HG02938 (cell line): ENCODE results near the gene C9orf153.
"Not testable (repeated sequence)": the region's sequence is repeated elsewhere in the genome, so short reads cannot be mapped to it uniquely, and the experiment has no call there.

Source experiments
- ATAC-seq: cut with Tn5 transposase; IDR thresholded peaks from one replicate; pipeline ENCODE4 v1.9.1; 2021; ENCODE audit warnings: mild to moderate bottlenecking, moderate library complexity; ENCODE audit not compliant: unreplicated experiment

Gene C9orf153

GRCh38 chr9:86193088-86193487 is 66.4 kb downstream of the C9orf153 start:
- no peak for ATAC-seq

- ATAC-seq = not testable (repeated sequence)
These were observed 68.8 kb downstream of the C9orf153 start for GRCh38 chr9:86190700-86191099.

- no peak for ATAC-seq
These were observed 72.3 kb downstream of the C9orf153 start for GRCh38 chr9:86187121-86187520.

GRCh38 chr9:86186696-86187095 is 72.8 kb downstream of the C9orf153 start:
- ATAC-seq = no peak

- ATAC-seq = no peak
These were observed 73.6 kb downstream of the C9orf153 start for GRCh38 chr9:86185872-86186271.

GRCh38 chr9:86184138-86184524 is 75.3 kb downstream of the C9orf153 start:
- no peak for ATAC-seq

DNA sequence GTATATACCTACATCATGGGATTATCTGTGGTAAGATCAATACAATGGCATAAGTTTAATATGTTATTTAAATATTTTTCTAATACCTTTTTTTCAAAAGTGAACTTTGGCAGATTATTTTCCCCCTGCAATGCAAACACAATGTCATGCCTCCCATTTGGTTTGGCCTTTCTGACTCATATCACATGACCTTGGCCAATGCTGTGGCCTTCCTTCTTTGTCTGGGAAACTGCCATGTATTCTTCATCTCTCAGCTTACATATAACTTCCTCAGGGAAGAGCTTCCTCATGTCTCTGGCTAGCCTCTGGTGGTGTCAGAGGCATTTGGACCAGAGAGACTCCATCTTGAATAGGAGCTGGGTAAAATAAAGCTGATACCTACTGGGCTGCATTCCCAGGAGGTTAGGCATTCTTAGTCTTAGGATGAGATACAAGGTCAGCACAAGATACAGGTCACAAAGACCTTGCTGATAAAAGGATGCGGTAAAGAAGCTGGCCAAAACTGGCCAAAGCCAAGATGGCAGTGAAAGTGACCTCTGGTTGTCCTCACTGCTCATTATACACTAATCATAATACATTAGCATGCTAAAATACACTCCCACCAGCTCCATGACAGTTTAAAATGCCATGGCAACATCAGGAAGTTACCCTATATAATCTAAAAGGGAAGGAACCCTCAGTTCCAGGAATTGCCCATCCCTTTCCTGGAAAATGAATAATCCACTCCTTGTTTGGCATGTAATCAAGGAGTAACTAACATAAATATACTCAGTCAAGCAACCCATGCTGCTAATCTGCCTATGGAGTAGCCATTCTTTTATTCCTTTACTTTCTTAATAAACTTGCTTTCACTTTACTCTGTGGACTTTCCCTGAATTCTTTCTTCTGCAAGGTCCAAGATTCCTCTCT is 76.0 kb downstream of the C9orf153 start:
- no peak for ATAC-seq

DNA sequence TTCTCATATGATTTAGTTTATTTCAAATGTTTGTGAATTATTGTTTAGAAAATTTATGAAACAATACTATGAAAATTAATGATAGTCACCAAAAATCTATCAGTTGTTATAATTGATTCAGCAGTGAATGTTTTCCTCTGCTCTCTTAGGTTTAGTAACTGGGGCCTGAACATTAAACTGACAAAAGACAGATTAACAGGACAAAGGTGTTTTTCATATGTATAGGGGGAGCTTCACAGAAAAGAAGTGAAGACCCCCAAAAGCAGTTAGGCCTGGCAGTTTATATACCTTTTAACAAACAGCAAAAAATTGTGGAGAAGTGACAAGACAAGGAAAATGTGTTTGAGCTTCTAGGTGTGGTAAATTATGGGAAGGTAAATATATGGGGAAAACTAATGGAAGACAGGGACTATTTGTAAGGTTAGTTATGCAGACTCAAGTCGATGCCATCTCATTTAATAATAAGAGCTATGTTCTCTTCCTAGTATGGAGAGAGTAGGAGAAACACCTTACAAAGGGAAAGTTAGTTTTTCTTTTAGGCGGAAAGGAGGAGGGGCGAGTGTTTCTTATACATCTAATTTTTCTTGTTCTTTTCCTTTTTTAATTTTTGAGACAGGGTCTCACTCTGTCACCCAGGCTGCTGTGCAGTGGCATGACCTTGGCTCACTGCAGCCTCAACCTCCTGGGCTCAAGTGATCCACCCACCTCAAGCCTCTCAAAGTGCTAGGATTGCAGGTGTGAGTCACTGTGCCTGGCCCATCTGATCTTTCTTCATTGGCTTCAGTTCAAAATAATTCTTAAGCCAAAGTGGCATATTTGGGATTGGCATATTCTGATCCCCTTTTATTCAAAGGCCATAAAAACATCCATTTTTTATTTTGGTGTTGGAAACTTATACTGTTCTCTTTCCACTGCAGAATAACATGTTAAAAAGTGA is 77.8 kb downstream of the C9orf153 start:
- ATAC-seq = no peak

DNA sequence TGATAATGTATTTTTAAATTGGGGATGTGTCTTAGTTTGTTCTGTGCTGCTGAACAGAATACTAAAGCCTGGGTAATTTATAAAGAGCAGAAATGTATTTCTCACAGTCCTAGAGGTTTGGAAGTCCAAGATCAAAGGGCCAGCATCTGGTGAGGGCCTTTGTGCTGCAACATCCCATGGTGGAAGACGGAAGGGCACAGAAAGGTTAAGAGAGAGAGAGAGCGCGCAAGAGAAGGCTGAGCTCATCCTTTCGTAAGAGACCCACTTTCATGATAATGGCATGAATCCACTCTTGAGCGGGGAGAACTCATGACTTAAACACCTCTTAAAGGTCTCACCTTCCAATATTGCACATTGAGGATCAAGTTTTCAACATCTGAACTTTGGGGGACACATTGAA is 81.0 kb downstream of the C9orf153 start:
- no peak for ATAC-seq

- ATAC-seq = no peak
These were observed 81.5 kb downstream of the C9orf153 start for GRCh38 chr9:86177995-86178394.

GRCh38 chr9:86176468-86176867 is 83.0 kb downstream of the C9orf153 start:
- no peak for ATAC-seq

- ATAC-seq = no peak
These were observed 83.6 kb downstream of the C9orf153 start for GRCh38 chr9:86175743-86176456.

GRCh38 chr9:86175223-86175622 is 84.2 kb downstream of the C9orf153 start:
- no peak for ATAC-seq
